WTC11 (cell line): Measurements from ENCODE around the gene RAC3.

Source experiments
- CREB1 ChIP-seq: sonication (generic); formaldehyde crosslinking; IDR thresholded peaks from 2 replicates; pipeline ENCODE4 v1.8.0; 2023; ENCODE audit warnings: mild to moderate bottlenecking, missing genetic modification reagents
- ELF4 ChIP-seq: sonication (generic); formaldehyde crosslinking; IDR thresholded peaks from 2 replicates; pipeline ENCODE4 v1.8.1; 2022; ENCODE audit warnings: low read depth, mild to moderate bottlenecking, moderate library complexity, missing genetic modification reagents
- GABPB1 ChIP-seq: sonication (generic); formaldehyde crosslinking; IDR thresholded peaks from 2 replicates; pipeline ENCODE4 v1.8.1; 2023; ENCODE audit warnings: mild to moderate bottlenecking, missing genetic modification reagents
- TEAD4 ChIP-seq: sonication (generic); formaldehyde crosslinking; IDR thresholded peaks from 2 replicates; pipeline ENCODE4 v1.8.0; 2022; ENCODE audit warnings: mild to moderate bottlenecking, missing genetic modification reagents
- TP53 ChIP-seq: sonication (generic); formaldehyde crosslinking; IDR thresholded peaks from 2 replicates; pipeline ENCODE4 v1.8.1; 2023; ENCODE audit warnings: mild to moderate bottlenecking, missing genetic modification reagents
- USF2 ChIP-seq: sonication (generic); formaldehyde crosslinking; IDR thresholded peaks from 2 replicates; pipeline ENCODE4 v1.8.1; 2023; ENCODE audit warnings: mild to moderate bottlenecking, missing genetic modification reagents, moderate library complexity
- TF ChIP-seq, protein P1 (sequence below): sonication (generic); formaldehyde crosslinking; IDR thresholded peaks from 2 replicates; pipeline ENCODE4 v1.8.1; 2022; ENCODE audit warnings: low read depth, mild to moderate bottlenecking, moderate library complexity, missing genetic modification reagents, borderline replicate concordance
- TF ChIP-seq, protein P2 (sequence below): fragments of 200-600 bp; IDR thresholded peaks from 2 replicates; pipeline ENCODE4 v1.8.0; 2022; ENCODE audit warnings: antibody characterized with exemption
- TF ChIP-seq, protein P3 (sequence below): sonication (generic); formaldehyde crosslinking; IDR thresholded peaks from 2 replicates; pipeline ENCODE4 v1.8.1; 2022; ENCODE audit warnings: mild to moderate bottlenecking, missing genetic modification reagents, moderate library complexity, borderline replicate concordance
- TF ChIP-seq, protein P4 (sequence below): sonication (generic); formaldehyde crosslinking; IDR thresholded peaks from 2 replicates; pipeline ENCODE4 v1.8.0; 2022; ENCODE audit warnings: mild to moderate bottlenecking, missing genetic modification reagents

DNA sequence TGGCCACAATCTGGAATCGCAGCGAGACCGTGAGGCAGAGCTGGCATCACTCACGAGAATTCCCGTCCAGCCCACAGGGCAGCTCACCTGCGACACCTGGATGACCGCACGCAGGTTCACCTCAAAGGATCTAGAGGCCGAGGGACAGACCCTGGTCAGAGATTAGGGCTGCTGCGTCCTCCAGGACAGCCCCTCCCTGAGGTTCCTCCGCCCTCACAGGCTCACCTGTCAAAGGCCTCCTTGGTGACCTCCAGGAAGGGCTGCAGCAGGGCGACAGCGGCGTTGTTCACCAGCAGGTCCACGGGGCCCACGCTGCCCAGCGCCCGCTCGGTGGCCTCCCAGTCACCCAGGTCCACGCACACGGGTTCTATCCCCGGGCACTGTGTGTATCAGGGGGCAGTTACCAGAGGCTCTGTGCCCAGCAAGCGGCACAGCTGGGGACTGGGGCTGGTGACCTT is 5.2 kb downstream of the RAC3 start:
- TF ChIP-seq ELF4 (CRISPR knock-in tag) (no peak), CREB1 (no peak), TEAD4 (CRISPR knock-in tag) (no peak), GABPB1 (CRISPR knock-in tag) (no peak), TP53 (CRISPR knock-in tag) (no peak), USF2 (CRISPR knock-in tag) (no peak)
- TF ChIP-seq, protein P1, sequence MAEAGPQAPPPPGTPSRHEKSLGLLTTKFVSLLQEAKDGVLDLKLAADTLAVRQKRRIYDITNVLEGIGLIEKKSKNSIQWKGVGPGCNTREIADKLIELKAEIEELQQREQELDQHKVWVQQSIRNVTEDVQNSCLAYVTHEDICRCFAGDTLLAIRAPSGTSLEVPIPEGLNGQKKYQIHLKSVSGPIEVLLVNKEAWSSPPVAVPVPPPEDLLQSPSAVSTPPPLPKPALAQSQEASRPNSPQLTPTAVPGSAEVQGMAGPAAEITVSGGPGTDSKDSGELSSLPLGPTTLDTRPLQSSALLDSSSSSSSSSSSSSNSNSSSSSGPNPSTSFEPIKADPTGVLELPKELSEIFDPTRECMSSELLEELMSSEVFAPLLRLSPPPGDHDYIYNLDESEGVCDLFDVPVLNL: no peak
- TF ChIP-seq, protein P2, sequence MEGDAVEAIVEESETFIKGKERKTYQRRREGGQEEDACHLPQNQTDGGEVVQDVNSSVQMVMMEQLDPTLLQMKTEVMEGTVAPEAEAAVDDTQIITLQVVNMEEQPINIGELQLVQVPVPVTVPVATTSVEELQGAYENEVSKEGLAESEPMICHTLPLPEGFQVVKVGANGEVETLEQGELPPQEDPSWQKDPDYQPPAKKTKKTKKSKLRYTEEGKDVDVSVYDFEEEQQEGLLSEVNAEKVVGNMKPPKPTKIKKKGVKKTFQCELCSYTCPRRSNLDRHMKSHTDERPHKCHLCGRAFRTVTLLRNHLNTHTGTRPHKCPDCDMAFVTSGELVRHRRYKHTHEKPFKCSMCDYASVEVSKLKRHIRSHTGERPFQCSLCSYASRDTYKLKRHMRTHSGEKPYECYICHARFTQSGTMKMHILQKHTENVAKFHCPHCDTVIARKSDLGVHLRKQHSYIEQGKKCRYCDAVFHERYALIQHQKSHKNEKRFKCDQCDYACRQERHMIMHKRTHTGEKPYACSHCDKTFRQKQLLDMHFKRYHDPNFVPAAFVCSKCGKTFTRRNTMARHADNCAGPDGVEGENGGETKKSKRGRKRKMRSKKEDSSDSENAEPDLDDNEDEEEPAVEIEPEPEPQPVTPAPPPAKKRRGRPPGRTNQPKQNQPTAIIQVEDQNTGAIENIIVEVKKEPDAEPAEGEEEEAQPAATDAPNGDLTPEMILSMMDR: no peak
- TF ChIP-seq, protein P3, sequence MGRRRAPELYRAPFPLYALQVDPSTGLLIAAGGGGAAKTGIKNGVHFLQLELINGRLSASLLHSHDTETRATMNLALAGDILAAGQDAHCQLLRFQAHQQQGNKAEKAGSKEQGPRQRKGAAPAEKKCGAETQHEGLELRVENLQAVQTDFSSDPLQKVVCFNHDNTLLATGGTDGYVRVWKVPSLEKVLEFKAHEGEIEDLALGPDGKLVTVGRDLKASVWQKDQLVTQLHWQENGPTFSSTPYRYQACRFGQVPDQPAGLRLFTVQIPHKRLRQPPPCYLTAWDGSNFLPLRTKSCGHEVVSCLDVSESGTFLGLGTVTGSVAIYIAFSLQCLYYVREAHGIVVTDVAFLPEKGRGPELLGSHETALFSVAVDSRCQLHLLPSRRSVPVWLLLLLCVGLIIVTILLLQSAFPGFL (CRISPR knock-in tag): no peak
- TF ChIP-seq, protein P4, sequence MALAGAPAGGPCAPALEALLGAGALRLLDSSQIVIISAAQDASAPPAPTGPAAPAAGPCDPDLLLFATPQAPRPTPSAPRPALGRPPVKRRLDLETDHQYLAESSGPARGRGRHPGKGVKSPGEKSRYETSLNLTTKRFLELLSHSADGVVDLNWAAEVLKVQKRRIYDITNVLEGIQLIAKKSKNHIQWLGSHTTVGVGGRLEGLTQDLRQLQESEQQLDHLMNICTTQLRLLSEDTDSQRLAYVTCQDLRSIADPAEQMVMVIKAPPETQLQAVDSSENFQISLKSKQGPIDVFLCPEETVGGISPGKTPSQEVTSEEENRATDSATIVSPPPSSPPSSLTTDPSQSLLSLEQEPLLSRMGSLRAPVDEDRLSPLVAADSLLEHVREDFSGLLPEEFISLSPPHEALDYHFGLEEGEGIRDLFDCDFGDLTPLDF (CRISPR knock-in tag): no peak
